ENCODE data around the gene ESYT3.

DNA sequence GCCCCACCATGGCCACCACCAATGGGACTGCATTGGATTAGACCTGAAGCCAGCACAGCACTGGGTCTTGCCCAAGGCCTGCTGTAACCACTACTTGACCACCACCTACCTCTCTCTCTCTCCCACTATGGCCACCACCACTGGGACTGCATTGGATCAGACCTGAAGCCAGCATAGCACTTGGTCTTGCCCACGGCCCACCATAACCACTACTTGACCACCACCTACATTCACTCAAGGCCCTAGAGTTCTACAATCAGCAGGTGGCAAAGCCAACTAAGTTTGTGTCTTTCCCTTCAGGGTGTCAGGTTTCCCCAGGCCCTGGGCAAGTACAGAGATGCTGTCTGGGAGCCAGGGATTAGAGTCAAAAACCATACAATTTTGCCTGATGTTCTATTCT, 57.6 kb downstream of the ESYT3 start:
- no peak for TF ChIP-seq POLR2AphosphoS5 (IDR thresholded peaks at IDR 0.05; ENCODE audit: insufficient read depth in 1 of 2, low read depth in 1 of 2)
- TF ChIP-seq, protein P1, sequence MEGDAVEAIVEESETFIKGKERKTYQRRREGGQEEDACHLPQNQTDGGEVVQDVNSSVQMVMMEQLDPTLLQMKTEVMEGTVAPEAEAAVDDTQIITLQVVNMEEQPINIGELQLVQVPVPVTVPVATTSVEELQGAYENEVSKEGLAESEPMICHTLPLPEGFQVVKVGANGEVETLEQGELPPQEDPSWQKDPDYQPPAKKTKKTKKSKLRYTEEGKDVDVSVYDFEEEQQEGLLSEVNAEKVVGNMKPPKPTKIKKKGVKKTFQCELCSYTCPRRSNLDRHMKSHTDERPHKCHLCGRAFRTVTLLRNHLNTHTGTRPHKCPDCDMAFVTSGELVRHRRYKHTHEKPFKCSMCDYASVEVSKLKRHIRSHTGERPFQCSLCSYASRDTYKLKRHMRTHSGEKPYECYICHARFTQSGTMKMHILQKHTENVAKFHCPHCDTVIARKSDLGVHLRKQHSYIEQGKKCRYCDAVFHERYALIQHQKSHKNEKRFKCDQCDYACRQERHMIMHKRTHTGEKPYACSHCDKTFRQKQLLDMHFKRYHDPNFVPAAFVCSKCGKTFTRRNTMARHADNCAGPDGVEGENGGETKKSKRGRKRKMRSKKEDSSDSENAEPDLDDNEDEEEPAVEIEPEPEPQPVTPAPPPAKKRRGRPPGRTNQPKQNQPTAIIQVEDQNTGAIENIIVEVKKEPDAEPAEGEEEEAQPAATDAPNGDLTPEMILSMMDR (IDR thresholded peaks at IDR 0.05): no peak
- no peak for TF ChIP-seq POLR2A (IDR thresholded peaks at IDR 0.05)

Data from vagina (tissue), 2 donors.